Panc1 (cell line): Measurements from ENCODE around the gene RALGPS1.

Experiments
- CTCF ChIP-seq: fragments of 450-650 bp; IDR thresholded peaks from 2 replicates; pipeline ENCODE4 v1.5.1; 2017; ENCODE audit warnings: mild to moderate bottlenecking
- POLR2AphosphoS5 ChIP-seq: IDR thresholded peaks from 2 replicates; pipeline ENCODE4 v1.6.1; 2012; ENCODE audit warnings: mild to moderate bottlenecking, low read depth, low read length, moderate library complexity
- REST ChIP-seq, 2 experiments: IDR thresholded peaks; 2 replicates each; pipeline ENCODE4 v1.6.1; 2011 to 2012; ENCODE audit warnings: low read depth in 2 of 2, control low read depth in 1 of 2, low read length in 1 of 2, mild to moderate bottlenecking in 1 of 2, moderate library complexity in 1 of 2; ENCODE audit not compliant: insufficient read depth in 1 of 2
- SIN3A ChIP-seq: IDR thresholded peaks from 2 replicates; pipeline ENCODE4 v1.6.1; 2012; ENCODE audit warnings: low read depth, mild to moderate bottlenecking, low read length, moderate library complexity, borderline replicate concordance; ENCODE audit not compliant: insufficient read depth

- TF ChIP-seq CTCF = no peak
- TF ChIP-seq REST (IDR thresholded peaks at IDR 0.05; ENCODE audit: insufficient read depth in 1 of 2, low read depth in 2 of 2, low read length in 1 of 2) = no peak
- TF ChIP-seq POLR2AphosphoS5 = no peak
- TF ChIP-seq SIN3A = no peak
These were observed 302.3 kb downstream of the RALGPS1 start for GRCh38 chr9:127216888-127217217.
